Ishikawa (cell line): ENCODE data around the gene DMD.

Experiments used
- CEBPB ChIP-seq: IDR thresholded peaks from 2 replicates; pipeline ENCODE4 v1.6.1; 2012
- CREB1 ChIP-seq: IDR thresholded peaks from 2 replicates; pipeline ENCODE4 v1.6.1; 2012; ENCODE audit warnings: low read depth
- EGR1 ChIP-seq: IDR thresholded peaks from 2 replicates; pipeline ENCODE4 v1.6.1; 2012
- EP300 ChIP-seq: IDR thresholded peaks from 2 replicates; pipeline ENCODE4 v1.6.1; 2012; ENCODE audit warnings: borderline replicate concordance
- FOXM1 ChIP-seq: IDR thresholded peaks from 2 replicates; pipeline ENCODE4 v1.6.1; 2012; ENCODE audit warnings: low read depth, borderline replicate concordance
- NFIC ChIP-seq: IDR thresholded peaks from 2 replicates; pipeline ENCODE4 v1.6.1; 2012
- RAD21 ChIP-seq: IDR thresholded peaks from 2 replicates; pipeline ENCODE4 v1.6.1; 2012; ENCODE audit warnings: low read depth
- REST ChIP-seq: IDR thresholded peaks from 2 replicates; pipeline ENCODE4 v1.6.1; 2012; ENCODE audit warnings: low read depth, mild to moderate bottlenecking
- TAF1 ChIP-seq: IDR thresholded peaks from 2 replicates; pipeline ENCODE4 v1.6.1; 2012; ENCODE audit warnings: low read depth, mild to moderate bottlenecking
- TCF12 ChIP-seq: IDR thresholded peaks from 2 replicates; pipeline ENCODE4 v1.6.1; 2012; ENCODE audit warnings: low read depth
- TEAD4 ChIP-seq: IDR thresholded peaks from 2 replicates; pipeline ENCODE4 v1.6.1; 2012
- USF1 ChIP-seq: IDR thresholded peaks from 2 replicates; pipeline ENCODE4 v1.6.1; 2012
- YY1 ChIP-seq: IDR thresholded peaks from 2 replicates; pipeline ENCODE4 v1.6.1; 2012; ENCODE audit warnings: low read depth
- ZBTB7A ChIP-seq: IDR thresholded peaks from 2 replicates; pipeline ENCODE4 v1.6.1; 2012; ENCODE audit warnings: low read depth
- TF ChIP-seq, protein P1 (sequence below): IDR thresholded peaks from 2 replicates; pipeline ENCODE4 v1.6.1; 2012

The DMD gene

DNA sequence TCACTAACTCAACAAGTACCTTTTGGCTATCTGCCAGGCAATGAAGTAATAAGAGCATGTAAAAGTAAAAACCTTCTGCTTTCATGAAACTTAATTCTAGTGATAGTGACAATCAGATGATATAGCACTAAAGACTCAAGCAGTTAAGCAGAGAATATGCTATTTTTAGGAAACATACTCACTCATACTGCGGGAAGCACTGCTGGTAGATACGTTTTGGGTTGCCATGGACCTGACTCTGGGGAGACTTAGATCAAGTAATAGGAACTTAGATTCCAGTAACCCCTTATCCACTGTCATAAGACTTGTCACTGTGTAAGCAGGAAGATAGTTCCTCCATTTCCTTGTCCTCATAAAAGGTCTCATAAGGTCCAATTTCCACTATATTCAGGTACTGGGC lies 386.3 kb downstream of the DMD start:
- no peak for TF ChIP-seq TCF12
- no peak for TF ChIP-seq RAD21
- TF ChIP-seq YY1: no peak
- no peak for TF ChIP-seq ZBTB7A
- TF ChIP-seq, protein P1, sequence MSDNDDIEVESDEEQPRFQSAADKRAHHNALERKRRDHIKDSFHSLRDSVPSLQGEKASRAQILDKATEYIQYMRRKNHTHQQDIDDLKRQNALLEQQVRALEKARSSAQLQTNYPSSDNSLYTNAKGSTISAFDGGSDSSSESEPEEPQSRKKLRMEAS: no peak
- no peak for TF ChIP-seq FOXM1
- TF ChIP-seq EP300: no peak
- no peak for TF ChIP-seq TAF1
- no peak for TF ChIP-seq EGR1
- TF ChIP-seq CREB1: no peak
- TF ChIP-seq USF1: no peak

DNA sequence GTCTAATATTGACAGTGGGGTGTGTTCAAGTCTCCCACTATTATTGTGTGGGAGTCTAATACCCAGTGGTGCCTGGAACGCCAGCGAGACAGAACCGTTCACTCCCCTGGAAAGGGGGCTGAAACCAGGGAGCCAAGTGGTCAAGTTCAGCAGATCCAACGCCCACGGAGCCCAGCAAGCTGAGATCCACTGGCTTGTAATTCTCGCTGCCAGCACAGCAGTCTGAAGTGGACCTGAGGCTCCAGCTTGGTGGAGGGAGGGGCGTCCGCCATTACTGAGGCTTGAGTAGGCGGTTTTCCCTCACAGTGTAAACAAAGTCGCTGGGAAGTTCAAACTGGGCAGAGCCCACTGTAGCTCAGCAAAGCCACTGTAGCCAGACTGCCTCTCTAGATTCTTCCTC lies 407.3 kb downstream of the DMD start:
- TF ChIP-seq, protein P1: no peak
- TF ChIP-seq TEAD4 (no peak), CEBPB (no peak), TAF1 (no peak), FOXM1 (no peak), EGR1 (no peak), RAD21 (no peak), YY1 (no peak)

GRCh38 chrX:32798990-32799389 lies 412.4 kb downstream of the DMD start:
- TF ChIP-seq, protein P1: no peak
- TF ChIP-seq NFIC: no peak

DNA sequence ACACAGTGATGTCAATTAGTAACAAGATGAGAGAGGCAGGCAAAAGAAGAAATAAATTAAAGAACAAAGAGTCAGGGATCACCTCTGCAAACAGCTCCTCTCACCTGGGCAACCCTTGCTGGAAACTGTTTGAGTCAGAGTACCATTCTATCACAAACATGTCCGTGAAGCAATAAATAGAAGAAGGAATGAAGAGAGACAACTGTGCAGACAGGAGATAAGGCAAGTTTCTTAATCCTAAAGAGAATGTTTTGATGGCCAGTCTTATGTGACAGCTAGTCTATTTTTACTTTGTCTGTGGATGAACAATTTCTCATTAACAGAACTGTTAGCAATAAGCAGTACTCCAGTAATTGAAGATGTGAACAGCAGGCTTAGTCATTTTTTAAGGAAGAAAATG lies 422.4 kb downstream of the DMD start:
- TF ChIP-seq ZBTB7A: no peak
- no peak for TF ChIP-seq TAF1
- TF ChIP-seq CEBPB: no peak
- TF ChIP-seq TEAD4: no peak
- TF ChIP-seq RAD21: no peak
- no peak for TF ChIP-seq NFIC
- no peak for TF ChIP-seq TCF12
- TF ChIP-seq REST: no peak
- no peak for TF ChIP-seq USF1
- no peak for TF ChIP-seq EP300
- TF ChIP-seq, protein P1: no peak
- TF ChIP-seq FOXM1: no peak
- TF ChIP-seq YY1: no peak
- no peak for TF ChIP-seq EGR1
- no peak for TF ChIP-seq CREB1

DNA sequence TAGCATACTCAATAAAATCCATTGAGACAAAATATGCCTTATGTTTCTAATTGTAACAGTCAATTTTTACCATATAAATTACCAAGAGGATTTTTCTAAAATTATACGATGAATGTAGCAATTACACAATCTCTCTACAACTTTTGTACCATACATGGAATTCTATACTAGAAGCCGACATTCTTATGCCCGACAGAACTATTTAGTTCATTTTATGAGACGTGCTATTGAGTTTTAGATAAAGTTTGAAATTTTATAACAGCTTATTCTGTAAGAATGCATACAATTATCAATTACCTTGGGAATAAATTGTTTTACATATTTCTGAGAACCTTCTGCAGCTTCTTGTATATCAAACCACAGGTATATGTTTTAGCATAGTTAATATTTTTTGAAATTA lies 431.2 kb downstream of the DMD start:
- TF ChIP-seq EP300: no peak
- no peak for TF ChIP-seq EGR1
- no peak for TF ChIP-seq CEBPB
- TF ChIP-seq USF1: no peak
- TF ChIP-seq RAD21: no peak
- no peak for TF ChIP-seq YY1
- TF ChIP-seq TEAD4: no peak
- TF ChIP-seq, protein P1: no peak
- TF ChIP-seq CREB1: no peak
- TF ChIP-seq ZBTB7A: no peak
- no peak for TF ChIP-seq TCF12
- TF ChIP-seq FOXM1: no peak

DNA sequence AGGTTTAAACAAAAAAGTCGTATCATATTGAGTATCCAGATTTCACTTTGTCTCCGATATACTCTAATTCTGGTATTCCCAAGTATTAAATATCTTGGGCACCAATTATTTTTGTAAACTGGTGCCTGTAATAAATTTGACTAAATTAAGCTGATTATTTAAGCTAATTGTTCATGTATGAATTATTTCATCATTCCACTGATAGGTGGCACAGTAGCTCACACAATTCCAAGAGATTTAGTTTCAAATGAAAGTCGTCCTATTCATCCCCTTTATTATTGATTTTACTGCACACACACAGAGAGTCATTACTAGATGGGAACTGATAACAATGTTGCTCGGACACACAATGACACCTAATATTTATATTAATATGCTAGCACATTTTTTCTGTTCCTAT lies 432.4 kb downstream of the DMD start:
- TF ChIP-seq REST (no peak), CEBPB (no peak), YY1 (no peak), TEAD4 (no peak), CREB1 (no peak), FOXM1 (no peak), NFIC (no peak), USF1 (no peak), EGR1 (no peak), TCF12 (no peak), ZBTB7A (no peak), TAF1 (no peak), RAD21 (no peak), EP300 (no peak)
- TF ChIP-seq, protein P1: no peak
